22Rv1 (cell line): ENCODE measurements around the gene CYB561A3.

ENCODE experiments used
- CTCF ChIP-seq: fragments of 450-650 bp; IDR thresholded peaks from 2 replicates; pipeline ENCODE4 v1.5.1; 2017; ENCODE audit warnings: mild to moderate bottlenecking
- ZFX ChIP-seq: fragments of 450-650 bp; IDR thresholded peaks from 2 replicates; pipeline ENCODE4 v1.6.1; 2017; ENCODE audit warnings: antibody characterized with exemption, borderline replicate concordance

- no peak for TF ChIP-seq CTCF
- no peak for TF ChIP-seq ZFX
Measured at GRCh38 chr11:61337706-61338470, 23.8 kb downstream of the CYB561A3 start.
